G401.6 (cell line): ENCODE results near the gene TMTC4.
"Not testable (repeated sequence)": the region's sequence is repeated elsewhere in the genome, so short reads cannot be mapped to it uniquely, and the experiment has no call there.

Source experiments
- FAIRE-seq: peaks from 2 replicates; lab custom pipeline; 2012; peaks lifted over from hg19 to GRCh38; lab: Jason Lieb, UNC

The TMTC4 gene

DNA sequence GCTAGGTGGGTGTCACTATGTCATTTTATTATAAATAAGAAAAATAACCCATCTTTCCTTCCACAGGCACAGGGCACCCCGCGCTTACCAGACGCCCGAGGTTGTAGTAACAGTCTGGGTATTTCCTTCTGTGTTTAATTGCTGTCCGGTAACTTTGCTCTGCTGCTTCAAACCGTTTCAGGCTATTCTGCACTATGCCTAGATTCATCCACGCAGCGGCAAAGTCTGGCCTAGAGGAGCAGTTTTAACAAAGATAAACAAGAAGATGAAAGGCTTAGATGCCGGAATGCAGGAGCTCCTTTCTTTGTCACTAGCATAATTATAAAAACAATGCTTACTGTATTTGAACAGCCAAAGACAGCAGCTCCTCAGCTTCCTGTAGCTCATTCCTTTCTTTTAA is 49.1 kb downstream of the TMTC4 start:
- no peak for FAIRE-seq

- FAIRE-seq: no peak
These were observed 53.8 kb downstream of the TMTC4 start for GRCh38 chr13:100620792-100621191.

GRCh38 chr13:100619940-100620339 is 54.7 kb downstream of the TMTC4 start:
- FAIRE-seq: no peak

DNA sequence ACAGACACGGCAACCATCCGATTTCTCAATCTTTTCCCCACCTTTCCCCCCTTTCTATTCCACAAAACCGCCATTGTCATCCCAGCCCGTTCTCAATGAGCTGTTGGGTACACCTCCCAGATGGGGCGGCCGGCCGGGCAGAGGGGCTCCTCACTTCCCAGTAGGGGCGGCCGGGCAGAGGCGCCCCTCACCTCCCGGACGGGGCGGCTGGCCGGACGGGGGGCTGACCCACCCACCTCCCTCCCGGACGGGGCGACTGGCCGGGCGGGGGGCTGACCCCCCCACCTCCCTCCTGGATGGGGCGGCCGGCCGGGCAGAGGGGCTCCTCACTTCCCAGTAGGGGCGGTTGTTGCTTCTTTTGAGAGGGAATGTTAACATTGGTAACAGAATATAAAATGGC is 55.7 kb downstream of the TMTC4 start:
- not testable (repeated sequence) for FAIRE-seq

DNA sequence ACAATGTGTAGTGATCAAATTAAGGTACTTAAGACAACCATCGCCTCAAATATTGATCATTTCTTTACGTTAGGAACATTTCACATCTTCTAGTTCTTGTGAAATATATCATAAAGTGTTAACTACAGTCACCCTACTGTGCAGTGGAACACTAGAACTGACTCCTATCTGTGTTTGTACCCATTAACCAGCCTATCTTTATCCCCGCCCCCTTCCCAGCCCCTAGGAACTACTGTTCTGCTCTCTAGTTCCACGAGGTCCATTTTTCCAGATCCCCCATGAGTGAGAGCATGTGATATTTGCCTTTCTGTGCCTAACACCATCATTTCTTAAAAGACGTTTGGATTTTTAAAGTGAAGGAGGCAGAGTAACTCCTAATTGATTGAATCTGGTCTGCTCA is 61.6 kb downstream of the TMTC4 start:
- FAIRE-seq: no peak

GRCh38 chr13:100611678-100612492 is 62.7 kb downstream of the TMTC4 start:
- FAIRE-seq: no peak

DNA sequence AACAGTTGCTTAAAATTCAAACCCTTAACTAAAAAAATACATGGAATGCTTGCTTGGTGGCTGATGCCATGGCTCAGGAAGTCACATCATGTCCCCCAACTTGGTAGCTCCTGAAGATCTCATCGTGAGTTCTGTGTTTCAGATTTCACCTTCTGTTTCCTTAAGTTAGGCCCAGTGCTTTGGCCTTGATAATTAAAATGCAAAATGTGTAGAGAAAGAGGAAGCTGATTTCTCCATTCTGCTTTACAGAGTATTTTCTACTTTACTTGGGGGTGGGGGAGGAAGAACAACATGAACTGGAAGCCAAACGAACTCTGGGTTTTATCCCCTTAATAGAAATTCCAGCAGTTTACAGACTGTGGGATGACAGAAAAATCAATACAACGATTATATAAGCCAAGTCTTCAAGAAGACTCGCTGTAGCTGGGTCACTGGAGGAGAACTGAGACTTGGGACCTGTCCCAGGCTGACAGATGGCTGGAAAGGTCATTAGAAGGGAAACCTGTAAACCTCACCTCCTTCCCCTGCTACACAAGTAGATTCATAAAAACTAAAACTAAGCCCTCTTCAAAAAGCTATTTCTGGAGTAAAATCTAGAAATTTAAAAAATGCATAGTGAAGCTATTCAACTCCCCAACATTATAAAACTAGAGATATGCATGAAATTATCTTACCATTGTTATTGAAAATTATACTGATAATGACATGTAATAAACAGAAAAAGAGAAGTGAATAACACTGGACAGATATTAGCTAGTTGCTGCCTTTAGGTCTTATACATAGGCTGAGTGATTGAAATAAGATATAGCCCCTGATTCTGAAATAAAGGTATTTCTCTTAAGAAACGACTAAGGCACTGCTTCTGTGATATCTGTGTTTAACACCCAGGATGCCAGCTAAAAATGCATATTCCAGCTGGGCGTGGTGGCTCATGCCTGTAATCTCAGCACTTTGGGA is 63.9 kb downstream of the TMTC4 start:
- FAIRE-seq: no peak

GRCh38 chr13:100608906-100609305 is 65.7 kb downstream of the TMTC4 start:
- no peak for FAIRE-seq

DNA sequence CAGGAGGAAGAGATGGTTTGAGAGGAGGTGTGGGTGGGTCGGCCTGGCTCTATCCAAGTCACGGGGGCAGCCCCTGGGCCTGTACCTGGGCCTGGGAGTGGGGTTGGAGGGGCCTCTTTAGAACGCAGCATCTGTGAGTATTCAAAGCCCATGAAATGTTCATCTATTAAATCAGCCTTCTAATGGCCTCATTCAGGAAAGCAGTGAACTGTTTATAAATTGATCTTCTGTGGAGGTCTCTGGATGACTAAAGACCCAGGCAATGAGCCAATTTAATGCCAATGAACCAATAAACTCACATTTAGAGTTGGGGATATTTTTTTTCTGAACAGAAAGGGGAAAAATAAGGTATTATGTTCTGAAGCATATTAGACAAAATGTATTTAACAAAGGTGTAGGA is 66.1 kb downstream of the TMTC4 start:
- FAIRE-seq: no peak

GRCh38 chr13:100604918-100605710 is 69.5 kb downstream of the TMTC4 start:
- FAIRE-seq: no peak

- FAIRE-seq: no peak
These were observed 72.0 kb downstream of the TMTC4 start for GRCh38 chr13:100602493-100603111.

DNA sequence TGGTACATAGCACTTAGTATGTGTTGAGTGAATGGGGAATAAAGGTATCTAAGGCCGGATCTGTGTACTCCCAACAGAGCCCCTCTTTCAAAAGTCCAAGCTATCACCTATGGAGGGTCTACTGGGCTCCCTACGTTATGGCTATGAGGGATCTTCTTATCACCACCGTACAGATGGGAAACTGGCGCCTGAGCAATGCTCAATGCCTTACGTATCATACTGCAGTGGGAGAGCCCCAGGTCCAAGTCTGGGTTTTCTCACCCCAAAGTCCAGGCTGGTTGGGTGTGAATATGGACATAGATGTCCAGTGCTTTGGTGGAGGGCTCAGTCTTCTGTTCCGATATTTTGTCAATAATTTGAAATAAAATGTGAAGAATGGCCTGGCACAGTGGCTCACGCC is 72.9 kb downstream of the TMTC4 start:
- FAIRE-seq: no peak

- no peak for FAIRE-seq
These were observed 73.7 kb downstream of the TMTC4 start for GRCh38 chr13:100600915-100601314.

DNA sequence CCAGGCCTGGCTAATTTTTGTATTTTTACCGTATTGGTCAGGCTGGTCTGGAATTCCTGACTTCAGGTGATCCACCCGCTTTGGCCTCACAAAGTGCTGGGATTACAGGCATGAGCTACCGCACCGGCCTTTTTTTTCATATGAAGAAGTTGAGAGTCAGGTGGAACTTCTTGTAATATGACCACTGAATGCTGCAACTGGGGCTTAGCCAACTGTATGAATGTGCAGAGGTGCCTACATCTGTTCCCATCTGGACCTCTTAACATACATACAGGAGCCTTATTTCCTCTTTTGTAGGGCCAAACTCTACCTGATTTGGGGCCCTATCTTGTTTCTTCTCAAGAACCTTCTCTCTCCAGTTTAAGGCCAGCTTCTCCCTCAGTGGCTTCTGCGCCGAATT is 74.1 kb downstream of the TMTC4 start:
- FAIRE-seq: no peak

DNA sequence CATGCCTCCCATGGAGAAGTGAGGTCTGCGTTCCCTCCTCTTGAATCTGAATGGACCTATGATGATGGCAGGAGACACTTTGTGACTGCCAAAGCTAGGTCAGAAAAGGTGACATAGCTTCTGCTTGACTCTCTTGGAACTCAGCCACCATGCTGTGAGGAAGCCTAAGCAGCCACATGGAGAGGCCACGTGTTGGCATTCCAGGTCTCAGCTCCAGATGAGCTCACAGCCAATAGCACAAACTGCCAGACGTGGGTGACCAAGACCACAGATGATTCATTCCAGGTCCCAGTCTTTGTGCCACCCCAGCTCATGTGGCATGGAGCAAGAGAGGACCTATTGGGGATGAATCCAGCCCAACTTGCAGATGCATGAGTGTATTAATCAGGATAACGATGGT is 77.3 kb downstream of the TMTC4 start:
- FAIRE-seq: no peak

DNA sequence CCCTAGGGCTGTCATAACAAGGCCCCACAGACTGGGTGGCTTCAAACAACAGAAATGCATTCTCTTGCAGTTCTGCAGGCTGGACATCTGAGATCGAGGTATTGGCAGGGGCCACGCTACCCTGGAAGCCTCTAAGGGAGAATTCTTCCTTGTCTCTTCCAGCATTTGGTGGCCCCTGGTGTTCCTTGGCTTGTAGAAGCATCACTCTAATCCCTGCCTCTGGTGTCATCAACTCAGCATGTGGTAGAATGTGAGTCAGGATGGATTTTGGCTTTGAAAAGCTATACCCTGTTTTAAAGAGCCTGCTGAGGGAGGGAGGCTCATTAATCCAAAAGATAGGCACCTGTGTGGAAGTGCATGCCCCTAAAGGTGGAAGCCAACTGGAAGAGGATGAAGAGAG is 78.1 kb downstream of the TMTC4 start:
- no peak for FAIRE-seq

- peak; percentile 41 for FAIRE-seq
These were observed 79.9 kb downstream of the TMTC4 start for GRCh38 chr13:100594731-100595130.

DNA sequence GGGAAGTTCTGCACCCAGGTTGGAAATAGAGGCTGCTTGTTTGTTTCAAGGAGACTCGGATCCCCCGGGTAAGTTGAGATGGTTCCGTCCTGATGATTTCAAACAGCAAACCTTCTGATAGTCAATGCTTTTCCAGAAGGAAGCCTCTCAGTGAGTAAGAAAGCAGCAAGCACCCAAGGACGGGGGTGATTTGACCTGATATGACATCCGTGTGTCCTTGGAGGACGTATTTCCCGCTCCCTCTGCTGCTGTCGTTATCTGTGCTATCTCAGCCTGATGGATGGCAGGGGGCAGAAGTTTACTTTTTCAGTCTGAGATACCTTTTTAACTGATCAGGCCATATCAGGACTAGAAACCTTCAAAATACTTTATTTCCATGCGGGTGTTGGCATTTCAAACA is 80.3 kb downstream of the TMTC4 start:
- no peak for FAIRE-seq

GRCh38 chr13:100589178-100589725 is 85.3 kb downstream of the TMTC4 start:
- FAIRE-seq: no peak

DNA sequence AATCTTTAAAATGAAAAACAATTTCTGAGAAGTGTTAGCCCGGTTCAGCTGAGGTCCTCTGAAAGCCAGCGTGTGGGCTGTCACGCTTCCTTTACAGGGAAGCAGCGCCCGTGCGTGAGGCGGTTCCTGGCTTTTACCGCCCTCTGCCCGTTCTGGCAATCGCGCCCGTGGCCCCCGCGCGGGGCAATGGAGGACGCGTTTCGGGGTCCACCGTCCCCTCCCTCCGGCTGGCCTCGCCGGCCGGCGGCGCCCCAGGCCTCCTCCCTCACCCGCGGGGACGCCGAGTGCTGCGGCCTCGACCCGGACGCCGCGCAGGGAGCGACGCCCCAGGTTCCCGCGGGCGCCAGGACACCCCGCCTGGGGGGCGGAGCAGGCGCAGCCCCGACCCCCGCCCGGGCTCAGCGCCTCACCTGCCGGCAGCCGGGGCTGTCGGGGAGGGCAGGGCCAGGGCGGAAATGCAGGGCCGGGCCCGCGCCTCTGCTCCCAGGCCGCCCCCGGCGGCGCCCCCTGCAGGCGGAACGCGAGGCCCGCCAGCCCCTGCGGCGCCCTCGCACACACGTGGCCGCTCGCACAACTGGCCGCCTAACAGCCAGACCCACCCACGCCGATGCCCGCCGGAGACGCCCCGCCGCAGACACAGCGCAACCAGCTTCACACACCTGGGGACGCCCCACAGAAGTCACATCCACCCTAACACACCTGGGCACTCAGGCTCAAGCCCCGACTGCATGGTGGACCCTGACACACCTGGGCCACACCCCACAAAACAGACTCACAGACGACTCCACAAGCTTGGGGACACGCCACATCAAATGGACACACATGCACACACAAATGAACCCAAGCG is 86.0 kb downstream of the TMTC4 start, which contains the start of gene GGACT:
Gene GGACT, minus strand, starts transcription at position 459 of the 847 bp plus-strand sequence. CDS start 56,198 bp downstream, outside the sequence.
- no peak for FAIRE-seq

GRCh38 chr13:100584896-100585295 is 89.7 kb downstream of the TMTC4 start:
- FAIRE-seq: no peak
